NCI-H2107 treated with DMSO at 0.1 percent for 48 hours (cell line): ENCODE results near the gene MAP7.

Source experiments
- DNase-seq: peaks from one replicate; lab custom pipeline; 2025; ENCODE audit not compliant: unreplicated experiment; lab: John Stamatoyannopoulos, UW

Gene MAP7

GRCh38 chr6:136426627-136427377, 123.4 kb downstream of the MAP7 start:
- DNase-seq: no peak

- DNase-seq: no peak
These were observed 124.4 kb downstream of the MAP7 start for GRCh38 chr6:136425793-136426192.

- DNase-seq: no peak
These were observed 125.3 kb downstream of the MAP7 start for GRCh38 chr6:136424901-136425300.

GRCh38 chr6:136424450-136424849, 125.8 kb downstream of the MAP7 start:
- DNase-seq: no peak

- no peak for DNase-seq
These were observed 128.6 kb downstream of the MAP7 start for GRCh38 chr6:136421537-136422158.

- DNase-seq: no peak
These were observed 129.4 kb downstream of the MAP7 start for GRCh38 chr6:136420853-136421252.

- DNase-seq: no peak
These were observed 134.7 kb downstream of the MAP7 start for GRCh38 chr6:136415351-136416007.

GRCh38 chr6:136412410-136412809, 137.8 kb downstream of the MAP7 start:
- no peak for DNase-seq

- DNase-seq: no peak
These were observed 138.5 kb downstream of the MAP7 start for GRCh38 chr6:136411453-136412354.

GRCh38 chr6:136411025-136411325, 139.2 kb downstream of the MAP7 start:
- DNase-seq: no peak

GRCh38 chr6:136410201-136411024, 139.8 kb downstream of the MAP7 start:
- no peak for DNase-seq

- DNase-seq: no peak
These were observed 140.6 kb downstream of the MAP7 start for GRCh38 chr6:136409597-136409996.

- DNase-seq: no peak
These were observed 142.0 kb downstream of the MAP7 start for GRCh38 chr6:136408204-136408603.

GRCh38 chr6:136405420-136406029, 144.7 kb downstream of the MAP7 start:
- no peak for DNase-seq

- DNase-seq: no peak
These were observed 145.4 kb downstream of the MAP7 start for GRCh38 chr6:136404627-136405419.

GRCh38 chr6:136404007-136404406, 146.2 kb downstream of the MAP7 start:
- no peak for DNase-seq

- DNase-seq: no peak
These were observed 146.9 kb downstream of the MAP7 start for GRCh38 chr6:136403110-136403980.

GRCh38 chr6:136401749-136402148, 148.5 kb downstream of the MAP7 start:
- DNase-seq: no peak
